ENCODE measurements around the gene ELP4.

Gene ELP4

GRCh38 chr11:31815711-31816467, 306.3 kb downstream of the ELP4 start:
- no peak for DNase-seq

- DNase-seq = no peak
Measured at GRCh38 chr11:31816468-31817053, 307.0 kb downstream of the ELP4 start.

- DNase-seq = no peak
Measured at GRCh38 chr11:31817054-31817620, 307.6 kb downstream of the ELP4 start.

- DNase-seq = no peak
Measured at GRCh38 chr11:31817621-31818424, 308.3 kb downstream of the ELP4 start.

- no peak for DNase-seq
Measured at GRCh38 chr11:31818425-31818755, 308.8 kb downstream of the ELP4 start.

- no peak for DNase-seq
Measured at GRCh38 chr11:31818874-31819331, 309.3 kb downstream of the ELP4 start.

GRCh38 chr11:31819621-31820437, 310.3 kb downstream of the ELP4 start:
- DNase-seq = no peak

- DNase-seq = no peak
Measured at GRCh38 chr11:31820438-31820818, 310.9 kb downstream of the ELP4 start.

GRCh38 chr11:31821235-31821764, 311.7 kb downstream of the ELP4 start:
- no peak for DNase-seq

- no peak for DNase-seq
Measured at GRCh38 chr11:31821766-31822165, 312.2 kb downstream of the ELP4 start.

- DNase-seq = no peak
Measured at GRCh38 chr11:31822175-31822926, 312.8 kb downstream of the ELP4 start.

GRCh38 chr11:31822927-31823643, 313.5 kb downstream of the ELP4 start:
- no peak for DNase-seq

- DNase-seq = no peak
Measured at GRCh38 chr11:31823644-31824331, 314.2 kb downstream of the ELP4 start.

GRCh38 chr11:31824332-31824878, 314.8 kb downstream of the ELP4 start:
- no peak for DNase-seq

GRCh38 chr11:31824879-31825837, 315.6 kb downstream of the ELP4 start:
- no peak for DNase-seq

- no peak for DNase-seq
Measured at GRCh38 chr11:31825838-31826484, 316.4 kb downstream of the ELP4 start.

- no peak for DNase-seq
Measured at GRCh38 chr11:31826536-31827438, 317.2 kb downstream of the ELP4 start.
